Measurements from ENCODE around the gene ESD.
"Not testable (repeated sequence)": the region's sequence is repeated elsewhere in the genome, so short reads cannot be mapped to it uniquely, and the experiment has no call there.

The ESD gene

GRCh38 chr13:46773541-46773940 lies 23.4 kb downstream of the ESD start:
- H3K36me3 ChIP-seq (ENCODE audit: control insufficient read depth in 4 of 4, insufficient read depth in 4 of 4, low read length in 3 of 4), result peaks cover 13 to 81% (median 43%) of the 10 kb centered on the region in 4 experiments
- no peak for DNase-seq
- H3K27ac ChIP-seq (ENCODE audit: insufficient read depth in 1 of 2, low read depth in 1 of 2, low read length in 2 of 2, poor library complexity in 1 of 2, severe bottlenecking in 2 of 2), result no peak overlapping the region
- H3K27me3 ChIP-seq (replicated peaks in 2 of 5; ENCODE audit: control insufficient read depth in 4 of 5, insufficient read depth in 5 of 5, low read length in 4 of 5), result no peaks in the 10 kb centered on the region
- CTCF ChIA-PET, result interaction anchor here (1.6 kb wide), 1 partner anchor 19 kb away, joined by 5 read pairs; no protein-coding TSS in a partner anchor
- WGBS (ENCODE audit: insufficient coverage), result no CpG with 5 or more reads among the region's 2 CpGs
- POLR2A ChIA-PET, result no interaction called here
- H3K4me1 ChIP-seq (ENCODE audit: control extremely low read depth in 1 of 4, control insufficient read depth in 4 of 4, insufficient read depth in 4 of 4, low read length in 3 of 4), result no peaks in the 10 kb centered on the region
- H3K4me3 ChIP-seq (ENCODE audit: control insufficient read depth in 1 of 7, extremely low read depth in 1 of 7, insufficient read depth in 4 of 7, low read depth in 2 of 7, low read length in 6 of 7), result no peak overlapping the region
- peaks cover 0 to 2% (median 0%) of the 10 kb centered on the region in 5 experiments for H3K9me3 ChIP-seq (ENCODE audit: control extremely low read depth in 1 of 5, control insufficient read depth in 4 of 5, insufficient read depth in 2 of 5, low read depth in 1 of 5, low read length in 4 of 5)

- H3K4me3 ChIP-seq (ENCODE audit: control insufficient read depth in 1 of 7, extremely low read depth in 1 of 7, insufficient read depth in 4 of 7, low read depth in 2 of 7, low read length in 6 of 7), result no peak overlapping the region
- no peak for DNase-seq
- no peaks in the 10 kb centered on the region for H3K4me1 ChIP-seq (ENCODE audit: control extremely low read depth in 1 of 4, control insufficient read depth in 4 of 4, insufficient read depth in 4 of 4, low read length in 3 of 4)
- H3K36me3 ChIP-seq (ENCODE audit: control insufficient read depth in 4 of 4, insufficient read depth in 4 of 4, low read length in 3 of 4), result peaks cover 13 to 62% (median 34%) of the 10 kb centered on the region in 4 experiments
- ChIA-PET POLR2A (no interaction called here), CTCF (no interaction called here)
- H3K27ac ChIP-seq (ENCODE audit: insufficient read depth in 1 of 2, low read depth in 1 of 2, low read length in 2 of 2, poor library complexity in 1 of 2, severe bottlenecking in 2 of 2), result no peak overlapping the region
- H3K27me3 ChIP-seq (replicated peaks in 2 of 5; ENCODE audit: control insufficient read depth in 4 of 5, insufficient read depth in 5 of 5, low read length in 4 of 5), result no peaks in the 10 kb centered on the region
- peaks cover 0 to 2% (median 0%) of the 10 kb centered on the region in 5 experiments for H3K9me3 ChIP-seq (ENCODE audit: control extremely low read depth in 1 of 5, control insufficient read depth in 4 of 5, insufficient read depth in 2 of 5, low read depth in 1 of 5, low read length in 4 of 5)
Observed at GRCh38 chr13:46771693-46772092, 25.3 kb downstream of the ESD start.

- WGBS (ENCODE audit: insufficient coverage), result no CpG with 5 or more reads among the region's 4 CpGs
- peaks cover 5 to 48% (median 23%) of the 10 kb centered on the region in 4 experiments for H3K36me3 ChIP-seq (ENCODE audit: control insufficient read depth in 4 of 4, insufficient read depth in 4 of 4, low read length in 3 of 4)
- H3K4me3 ChIP-seq (ENCODE audit: control insufficient read depth in 1 of 7, extremely low read depth in 1 of 7, insufficient read depth in 4 of 7, low read depth in 2 of 7, low read length in 6 of 7); H3K27me3 ChIP-seq (replicated peaks in 2 of 5; ENCODE audit: control insufficient read depth in 4 of 5, insufficient read depth in 5 of 5, low read length in 4 of 5); DNase-seq; H3K27ac ChIP-seq (ENCODE audit: insufficient read depth in 1 of 2, low read depth in 1 of 2, low read length in 2 of 2, poor library complexity in 1 of 2, severe bottlenecking in 2 of 2); H3K4me1 ChIP-seq (ENCODE audit: control extremely low read depth in 1 of 4, control insufficient read depth in 4 of 4, insufficient read depth in 4 of 4, low read length in 3 of 4); H3K9me3 ChIP-seq (ENCODE audit: control extremely low read depth in 1 of 5, control insufficient read depth in 4 of 5, insufficient read depth in 2 of 5, low read depth in 1 of 5, low read length in 4 of 5); POLR2A ChIA-PET: not testable (repeated sequence)
- CTCF ChIA-PET, result interaction anchor here (1.1 kb wide), 1 partner anchor 8 kb away, joined by 3 read pairs; no protein-coding TSS in a partner anchor
Observed at GRCh38 chr13:46769925-46770324, 27.0 kb downstream of the ESD start.

GRCh38 chr13:46761866-46762265 lies 35.1 kb downstream of the ESD start:
- peaks cover 0 to 26% (median 7%) of the 10 kb centered on the region in 5 experiments for H3K27me3 ChIP-seq (replicated peaks in 2 of 5; ENCODE audit: control insufficient read depth in 4 of 5, insufficient read depth in 5 of 5, low read length in 4 of 5)
- DNase-seq, result no peak
- POLR2A ChIA-PET, result no interaction called here
- 100% methylated on average over 4 of the region's 5 CpGs for WGBS (ENCODE audit: insufficient coverage)
- CTCF ChIA-PET, result no interaction called here
- no peaks in the 10 kb centered on the region for H3K36me3 ChIP-seq (ENCODE audit: control insufficient read depth in 4 of 4, insufficient read depth in 4 of 4, low read length in 3 of 4)
- no peak overlapping the region for H3K4me3 ChIP-seq (ENCODE audit: control insufficient read depth in 1 of 7, extremely low read depth in 1 of 7, insufficient read depth in 4 of 7, low read depth in 2 of 7, low read length in 6 of 7)
- H3K4me1 ChIP-seq (ENCODE audit: control extremely low read depth in 1 of 4, control insufficient read depth in 4 of 4, insufficient read depth in 4 of 4, low read length in 3 of 4), result peaks cover 0 to 12% (median 10%) of the 10 kb centered on the region in 4 experiments
- H3K9me3 ChIP-seq (ENCODE audit: control extremely low read depth in 1 of 5, control insufficient read depth in 4 of 5, insufficient read depth in 2 of 5, low read depth in 1 of 5, low read length in 4 of 5), result peaks cover 0 to 2% (median 0%) of the 10 kb centered on the region in 5 experiments
- no peak overlapping the region for H3K27ac ChIP-seq (ENCODE audit: insufficient read depth in 1 of 2, low read depth in 1 of 2, low read length in 2 of 2, poor library complexity in 1 of 2, severe bottlenecking in 2 of 2)

- Histone ChIP-seq H3K4me1 (ENCODE audit: control extremely low read depth in 1 of 4, control insufficient read depth in 4 of 4, insufficient read depth in 4 of 4, low read length in 3 of 4) (peaks cover 0 to 14% (median 11%) of the 10 kb centered on the region in 4 experiments), H3K4me3 (ENCODE audit: control insufficient read depth in 1 of 7, extremely low read depth in 1 of 7, insufficient read depth in 4 of 7, low read depth in 2 of 7, low read length in 6 of 7) (no peak overlapping the region), H3K36me3 (ENCODE audit: control insufficient read depth in 4 of 4, insufficient read depth in 4 of 4, low read length in 3 of 4) (no peaks in the 10 kb centered on the region), H3K27me3 (replicated peaks in 2 of 5; ENCODE audit: control insufficient read depth in 4 of 5, insufficient read depth in 5 of 5, low read length in 4 of 5) (peaks cover 0 to 30% (median 9%) of the 10 kb centered on the region in 5 experiments), H3K27ac (ENCODE audit: insufficient read depth in 1 of 2, low read depth in 1 of 2, low read length in 2 of 2, poor library complexity in 1 of 2, severe bottlenecking in 2 of 2) (no peak overlapping the region), H3K9me3 (ENCODE audit: control extremely low read depth in 1 of 5, control insufficient read depth in 4 of 5, insufficient read depth in 2 of 5, low read depth in 1 of 5, low read length in 4 of 5) (peaks cover 0 to 2% (median 0%) of the 10 kb centered on the region in 5 experiments)
- CTCF ChIA-PET, result no interaction called here
- POLR2A ChIA-PET, result no interaction called here
- WGBS (ENCODE audit: insufficient coverage), result 96% methylated on average over 4 of the region's 4 CpGs
- DNase-seq, result no peak
Observed at GRCh38 chr13:46761174-46761573, 35.8 kb downstream of the ESD start.

- Histone ChIP-seq H3K4me1 (ENCODE audit: control extremely low read depth in 1 of 4, control insufficient read depth in 4 of 4, insufficient read depth in 4 of 4, low read length in 3 of 4) (peaks cover 0 to 14% (median 11%) of the 10 kb centered on the region in 4 experiments), H3K9me3 (ENCODE audit: control extremely low read depth in 1 of 5, control insufficient read depth in 4 of 5, insufficient read depth in 2 of 5, low read depth in 1 of 5, low read length in 4 of 5) (peaks cover 0 to 2% (median 0%) of the 10 kb centered on the region in 5 experiments), H3K36me3 (ENCODE audit: control insufficient read depth in 4 of 4, insufficient read depth in 4 of 4, low read length in 3 of 4) (no peaks in the 10 kb centered on the region), H3K27ac (ENCODE audit: insufficient read depth in 1 of 2, low read depth in 1 of 2, low read length in 2 of 2, poor library complexity in 1 of 2, severe bottlenecking in 2 of 2) (no peak overlapping the region), H3K4me3 (ENCODE audit: control insufficient read depth in 1 of 7, extremely low read depth in 1 of 7, insufficient read depth in 4 of 7, low read depth in 2 of 7, low read length in 6 of 7) (no peak overlapping the region), H3K27me3 (replicated peaks in 2 of 5; ENCODE audit: control insufficient read depth in 4 of 5, insufficient read depth in 5 of 5, low read length in 4 of 5) (peaks cover 0 to 32% (median 9%) of the 10 kb centered on the region in 5 experiments)
- DNase-seq, result no peak
- ChIA-PET CTCF (no interaction called here), POLR2A (interaction anchor here (0.5 kb wide), 1 partner anchor 43 kb away, joined by 4 read pairs; no protein-coding TSS in a partner anchor)
- WGBS (ENCODE audit: insufficient coverage), result 8% methylated on average over 2 of the region's 2 CpGs
Observed at GRCh38 chr13:46759846-46760245, 37.1 kb downstream of the ESD start.

GRCh38 chr13:46757640-46758039 lies 39.3 kb downstream of the ESD start:
- DNase-seq, result no peak
- peaks cover 0 to 2% (median 0%) of the 10 kb centered on the region in 5 experiments for H3K9me3 ChIP-seq (ENCODE audit: control extremely low read depth in 1 of 5, control insufficient read depth in 4 of 5, insufficient read depth in 2 of 5, low read depth in 1 of 5, low read length in 4 of 5)
- WGBS (ENCODE audit: insufficient coverage), result 100% methylated on average over 1 of the region's 3 CpGs
- H3K4me1 ChIP-seq (ENCODE audit: control extremely low read depth in 1 of 4, control insufficient read depth in 4 of 4, insufficient read depth in 4 of 4, low read length in 3 of 4), result peaks cover 1 to 19% (median 11%) of the 10 kb centered on the region in 4 experiments
- ChIA-PET POLR2A (interaction anchor here (0.6 kb wide), 1 partner anchor 21 kb away, joined by 5 read pairs; no protein-coding TSS in a partner anchor), CTCF (interaction anchor here (1.0 kb wide), 1 partner anchor 8 kb away, joined by 5 read pairs; no protein-coding TSS in a partner anchor)
- no peak overlapping the region for H3K27ac ChIP-seq (ENCODE audit: insufficient read depth in 1 of 2, low read depth in 1 of 2, low read length in 2 of 2, poor library complexity in 1 of 2, severe bottlenecking in 2 of 2)
- peaks cover 0 to 2% (median 0%) of the 10 kb centered on the region in 4 experiments for H3K36me3 ChIP-seq (ENCODE audit: control insufficient read depth in 4 of 4, insufficient read depth in 4 of 4, low read length in 3 of 4)
- peaks cover 0 to 43% (median 10%) of the 10 kb centered on the region in 5 experiments for H3K27me3 ChIP-seq (replicated peaks in 2 of 5; ENCODE audit: control insufficient read depth in 4 of 5, insufficient read depth in 5 of 5, low read length in 4 of 5)
- no peak overlapping the region for H3K4me3 ChIP-seq (ENCODE audit: control insufficient read depth in 1 of 7, extremely low read depth in 1 of 7, insufficient read depth in 4 of 7, low read depth in 2 of 7, low read length in 6 of 7)
